HepG2 (cell line): ENCODE measurements around the gene GNAI2. TPM values are rescaled to one million over a fixed set of nuclear protein-coding genes. Genes with fewer than 3 reads are reported as not detected.
A peak's percentile ranks its signal among the peaks of the same experiment; 100 is the strongest.

Source experiments
- ATAC-seq: fragments of 200-7000 bp; cut with Tn5 transposase; 3 replicates; pipeline ENCODE4 v1.9.1; 2020; ENCODE audit warnings: mild to moderate bottlenecking, moderate library complexity
- BruUV-seq: library from RNA; stranded (reverse); fragments of 400-500 nt; replicated peaks from 2 replicates; lab custom pipeline; 2021; lab: Mats Ljungman, UMichigan
- CTCF ChIA-PET: fragments of 300-600 bp; formaldehyde crosslinking; extraction: SDS; loops from one replicate; lab custom pipeline; 2021; ENCODE audit warnings: low total read pairs, inconsistent platforms, low intra/inter-chr PET ratio; lab: Yijun Ruan, JAX
- POLR2A ChIA-PET: fragments of 350-600 bp; sonication (Branson Sonifier 250); formaldehyde crosslinking; loops from one replicate; lab custom pipeline; 2020; ENCODE audit warnings: antibody characterized with exemption, inconsistent platforms; lab: Yijun Ruan, JAX
- DNase-seq: peaks from one replicate; pipeline ENCODE4 v3.0.0-alpha.2; 2015; ENCODE audit warnings: low spot score
- FAIRE-seq: peaks from 3 replicates; lab custom pipeline; 2011; peaks lifted over from hg19 to GRCh38; lab: Jason Lieb, UNC
- H2AFZ ChIP-seq: one replicate; pipeline ENCODE4 v1.6.1; 2011; ENCODE audit warnings: low read length, inconsistent platforms
- H3K27ac ChIP-seq: fragments of 300-600 bp; 3 replicates; pipeline ENCODE4 v1.8.0; 2011; ENCODE audit warnings: mixed run types, mild to moderate bottlenecking, mixed read lengths, low read length, inconsistent platforms; ENCODE audit not compliant: insufficient read depth; ENCODE audit errors: extremely low read length
- H3K27me3 ChIP-seq, 2 experiments: fragments of 200-600 bp in 1 of 2; 2 replicates in 1 of 2; 3 replicates in 1 of 2; pipeline versions ENCODE4 v1.6.0 to v1.8.0; 2011; ENCODE audit warnings: low read length in 2 of 2, mild to moderate bottlenecking in 2 of 2, moderate library complexity in 2 of 2, inconsistent platforms in 1 of 2; ENCODE audit not compliant: insufficient read depth in 2 of 2, control insufficient read depth in 1 of 2
- H3K36me3 ChIP-seq, 2 experiments: fragments of 200-600 bp in 1 of 2; replicated peaks in 1 of 2; 2 replicates in 1 of 2; 3 replicates in 1 of 2; pipeline versions ENCODE4 v1.5.1 to v1.8.0; 2011; ENCODE audit warnings: low read length in 2 of 2, inconsistent platforms in 1 of 2; ENCODE audit not compliant: insufficient read depth in 2 of 2, control insufficient read depth in 1 of 2
- H3K4me1 ChIP-seq: 2 replicates; pipeline ENCODE4 v1.5.1; 2012; ENCODE audit warnings: low read length, inconsistent platforms; ENCODE audit not compliant: insufficient read depth
- H3K4me2 ChIP-seq: 2 replicates; pipeline ENCODE4 v1.6.0; 2011; ENCODE audit warnings: low read depth, low read length, inconsistent platforms
- H3K4me3 ChIP-seq, 3 experiments: fragments of 200-600 bp in 1 of 3; sonication (generic), shearing (Covaris generic) in 1 of 3; replicated peaks in 1 of 3; 2 replicates each; pipeline ENCODE4 v1.5.1; 2011 to 2016; ENCODE audit warnings: low read length in 3 of 3, inconsistent platforms in 2 of 3, low read depth in 2 of 3, mild to moderate bottlenecking in 2 of 3, control low read depth in 1 of 3, mixed read lengths in 1 of 3; ENCODE audit not compliant: insufficient read depth in 1 of 3
- H3K79me2 ChIP-seq: one replicate; pipeline ENCODE4 v1.6.1; 2011; ENCODE audit warnings: low read length, inconsistent platforms; ENCODE audit not compliant: insufficient read depth
- H3K9ac ChIP-seq: 2 replicates; pipeline ENCODE4 v1.6.0; 2011; ENCODE audit warnings: mild to moderate bottlenecking, low read depth, low read length, inconsistent platforms; ENCODE audit not compliant: insufficient read depth
- H3K9me3 ChIP-seq: 2 replicates; pipeline ENCODE4 v1.5.1; 2012; ENCODE audit warnings: mild to moderate bottlenecking, low read length
- H4K20me1 ChIP-seq: 2 replicates; pipeline ENCODE4 v1.6.0; 2011; ENCODE audit warnings: inconsistent platforms, mild to moderate bottlenecking, low read length, moderate library complexity; ENCODE audit not compliant: insufficient read depth
- AGO2 ChIP-seq: fragments of 200-400 bp; formaldehyde crosslinking; optimal IDR thresholded peaks from 2 replicates; pipeline ENCODE3; 2017; ENCODE audit warnings: mild to moderate bottlenecking, low read depth, low read length, moderate library complexity
- NFKBIZ ChIP-seq: IDR thresholded peaks from 2 replicates; pipeline ENCODE4 v1.6.1; 2018; ENCODE audit warnings: missing genetic modification reagents, missing compliant biosample characterization
- RBFOX2 ChIP-seq: fragments of 200-400 bp; formaldehyde crosslinking; IDR thresholded peaks from 2 replicates; pipeline ENCODE4 v1.6.1; 2017; ENCODE audit warnings: low read depth, mild to moderate bottlenecking, low read length
- ZNF446 ChIP-seq: sonication (generic); formaldehyde crosslinking; IDR thresholded peaks from 2 replicates; pipeline ENCODE4 v1.5.0; 2020; ENCODE audit warnings: mild to moderate bottlenecking, missing genetic modification reagents
- ZNF549 ChIP-seq: sonication (generic); formaldehyde crosslinking; IDR thresholded peaks from 2 replicates; pipeline ENCODE4 v1.5.0; 2020; ENCODE audit warnings: missing genetic modification reagents
- WGBS: methylation state at CpG from one replicate; pipeline ENCODE4 v1.1.6; 2017; ENCODE audit warnings: low lambda C conversion rate; 5-methylcytosine and 5-hydroxymethylcytosine counted together
- in situ Hi-C: cut with HindIII; loops from 2 replicates; pipeline ENCODE4 v1.10.0; 2017; ENCODE audit warnings: low pct_unique_long_range_greater_than_20kb; ENCODE audit not compliant: extremely low pct_ligation_motif_present
- intact Hi-C: fragments of 100-400 bp; cut with micrococcal nuclease; formaldehyde crosslinking; loops from one replicate; pipeline ENCODE4 v1.10.0; 2022; ENCODE audit not compliant: unreplicated experiment
- polyA plus RNA-seq, 8 experiments: library from polyadenylated mRNA; depleted of rRNA in 3 of 8; stranded (reverse) in 7 of 8; unstranded in 1 of 8; fragments of >200 nt; fragmentation: Illumina TruSeq in 4 of 8; extraction: Trizol in 4 of 8; gene quantifications; 2 replicates each; pipeline versions ENCODE4 v1.2.1 to v1.2.3, GENCODE V29; 2011 to 2016; ENCODE audit warnings: low read depth in 4 of 8, missing spikeins in 1 of 8, mixed read lengths in 1 of 8; ENCODE audit not compliant: insufficient read depth in 1 of 8
- total RNA-seq, 5 experiments: library from RNA; depleted of rRNA; stranded (reverse); fragments of >200 nt; fragmentation: Illumina TruSeq; extraction: Trizol; gene quantifications; 2 replicates each; pipeline ENCODE4 v1.2.3, GENCODE V29; 2016; ENCODE audit warnings: low read depth in 1 of 5

GNAI2 gene
- total and polyA plus RNA-seq, 2 of the 13 experiments (the other 11 are each of a cell fraction or from before 2014, with no cell fraction given) = 51.1 to 66.2 TPM

DNA sequence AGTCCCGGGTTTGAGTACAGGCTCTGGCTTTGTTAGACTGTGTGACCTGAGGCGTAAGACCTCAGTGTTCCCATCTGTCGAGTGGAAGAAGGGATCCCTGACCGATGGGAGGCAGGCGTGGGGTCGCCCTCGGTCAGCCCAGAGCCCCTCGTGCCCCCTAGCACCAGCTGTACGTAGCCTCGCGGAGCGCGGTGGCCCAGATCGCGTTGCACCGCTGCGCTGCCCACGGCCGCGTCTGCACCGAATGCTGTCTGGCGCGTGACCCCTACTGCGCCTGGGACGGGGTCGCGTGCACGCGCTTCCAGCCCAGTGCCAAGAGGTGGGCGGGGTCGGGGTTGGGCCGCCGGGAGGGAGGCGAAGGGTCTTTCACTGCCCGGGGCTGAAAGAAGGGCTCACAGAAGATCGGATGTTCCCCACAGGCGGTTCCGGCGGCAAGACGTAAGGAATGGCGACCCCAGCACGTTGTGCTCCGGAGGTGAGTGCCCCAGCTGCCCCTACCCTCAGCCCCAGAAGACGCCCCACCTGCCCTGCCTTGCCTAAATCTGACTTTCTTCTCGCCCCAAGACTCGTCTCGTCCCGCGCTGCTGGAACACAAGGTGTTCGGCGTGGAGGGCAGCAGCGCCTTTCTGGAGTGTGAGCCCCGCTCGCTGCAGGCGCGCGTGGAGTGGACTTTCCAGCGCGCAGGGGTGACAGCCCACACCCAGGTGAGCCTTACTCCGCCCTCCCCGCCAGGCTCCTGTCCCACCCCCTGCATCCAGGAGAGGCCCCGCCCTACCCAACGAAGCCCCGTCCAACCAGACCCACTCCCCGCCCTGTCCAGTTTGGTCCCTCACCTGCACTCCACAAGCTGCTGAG is 39.4 kb downstream of the GNAI2 start:
- Histone ChIP-seq H3K9ac (no peak overlapping the region), H2AFZ (no peak overlapping the region), H3K4me3 (no peak overlapping the region), H3K79me2 (peaks cover 20% of the 10 kb centered on the region), H3K36me3 (peaks cover 14 to 30% of the 10 kb centered on the region in 2 experiments), H3K4me2 (no peak overlapping the region), H3K27ac (no peak overlapping the region), H3K27me3 (no peaks in the 10 kb centered on the region; a peak in 1 of 5 replicates), H3K9me3 (no peaks in the 10 kb centered on the region), H3K4me1 (peaks cover 59% of the 10 kb centered on the region), H4K20me1 (no peaks in the 10 kb centered on the region; the same call in 1 of the 2 replicates)
- no TSS peak for BruUV-seq
- FAIRE-seq (no peak), ATAC-seq (no peak), DNase-seq (no peak)
- TF ChIP-seq ZNF446 (CRISPR knock-in tag) = no peak
- TF ChIP-seq AGO2 = peak; percentile 69
- TF ChIP-seq ZNF549 (CRISPR knock-in tag) = no peak
- peak; percentile 75 for TF ChIP-seq RBFOX2
- no peak for TF ChIP-seq NFKBIZ (CRISPR knock-in tag)
- WGBS = 98% methylated on average over 52 of the region's 65 CpGs
- ChIA-PET CTCF (interaction anchor here (1.9 to 6.4 kb wide), 3 partner anchors 16 to 49 kb away, joined by 10 to 81 read pairs (median 63); no protein-coding TSS in a partner anchor), POLR2A (interaction anchor here (0.8 to 1.7 kb wide), 3 partner anchors 10 to 15 kb away, joined by 3 to 7 read pairs (median 4); no protein-coding TSS in a partner anchor)
- intact Hi-C loops (no loop called here), in situ Hi-C loops (loop anchor here (10.0 kb wide), 1 partner anchor 81 kb away; the partner anchor contains the start of gene GNAT1)
